ENCODE data around the gene CXorf65. TPM values are rescaled to one million over a fixed set of nuclear protein-coding genes. Genes with fewer than 3 reads are reported as not detected.

CXorf65 gene
- total RNA-seq, 1 donor from 2014 or later: 14.5 TPM

- peak; percentile 94 for ATAC-seq (ENCODE audit: low read depth)
- H3K4me3 Mint-ChIP-seq: no peak overlapping the region
- ChIA-PET CTCF (interaction anchor here (0.7 to 3.1 kb wide), 7 partner anchors 10 to 159 kb away, joined by 3 to 32 read pairs (median 3); partner anchors contain the start of gene IL2RG), POLR2A (interaction anchor here (1.0 to 3.1 kb wide), 7 partner anchors 11 to 32 kb away, joined by 3 to 21 read pairs (median 4); partner anchors contain the start of genes IL2RG and MED12)
- H3K36me3 Mint-ChIP-seq (ENCODE audit: low read depth): peaks cover 84% of the 10 kb centered on the region
- H3K27ac Mint-ChIP-seq: peak overlapping the region; percentile 19
- no peaks in the 10 kb centered on the region for H3K27me3 Mint-ChIP-seq
- TF ChIP-seq CTCF (IDR thresholded peaks at IDR 0.05): no peak
- H3K4me1 Mint-ChIP-seq: peaks cover 9% of the 10 kb centered on the region
- DNase-seq: peak; percentile 52
- no peaks in the 10 kb centered on the region for H3K9me3 Mint-ChIP-seq
- intact Hi-C loops (cut with micrococcal nuclease): loop anchor here (1.0 to 2.0 kb wide), 7 partner anchors 11 to 159 kb away; partner anchors contain the start of genes IL2RG, MED12 and SNX12
These were observed 22.6 kb upstream of the CXorf65 start for GRCh38 chrX:71128915-71129765.

- Mint-ChIP-seq H3K4me1 (peaks cover 9% of the 10 kb centered on the region), H3K4me3 (no peak overlapping the region), H3K27ac (no peak overlapping the region), H3K36me3 (ENCODE audit: low read depth) (peaks cover 86% of the 10 kb centered on the region), H3K27me3 (no peaks in the 10 kb centered on the region), H3K9me3 (no peaks in the 10 kb centered on the region)
- ATAC-seq (ENCODE audit: low read depth): no peak
- TF ChIP-seq CTCF (IDR thresholded peaks at IDR 0.05): no peak
- intact Hi-C loops (cut with micrococcal nuclease): loop anchor here (2.0 kb wide), 1 partner anchor 17 kb away; the partner anchor contains the start of gene IL2RG
- DNase-seq: no peak
- ChIA-PET CTCF (interaction anchor here (0.9 to 3.1 kb wide), 5 partner anchors 9 to 158 kb away, joined by 3 to 32 read pairs (median 3); no protein-coding TSS in a partner anchor), POLR2A (interaction anchor here (1.0 to 3.1 kb wide), 6 partner anchors 10 to 31 kb away, joined by 3 to 21 read pairs (median 4); partner anchors contain the start of genes IL2RG and MED12)
These were observed 21.8 kb upstream of the CXorf65 start for GRCh38 chrX:71128166-71128833.

GRCh38 chrX:71118985-71119535 is 12.5 kb upstream of the CXorf65 start:
- POLR2A ChIA-PET: interaction anchor here (0.6 to 5.0 kb wide), 14 partner anchors 9 to 413 kb away, joined by 3 to 89 read pairs (median 6); partner anchors contain the start of genes CXorf65, FOXO4, NONO and OGT
- Mint-ChIP-seq H3K4me1 (peaks cover 13% of the 10 kb centered on the region), H3K36me3 (ENCODE audit: low read depth) (peaks cover 35% of the 10 kb centered on the region), H3K9me3 (no peaks in the 10 kb centered on the region), H3K27me3 (no peaks in the 10 kb centered on the region), H3K4me3 (peak overlapping the region; percentile 85), H3K27ac (peak overlapping the region; percentile 89)
- ATAC-seq (ENCODE audit: low read depth): no peak
- no peak for TF ChIP-seq CTCF (IDR thresholded peaks at IDR 0.05)
- CTCF ChIA-PET: interaction anchor here (1.0 to 2.1 kb wide), 3 partner anchors 10 to 20 kb away, joined by 3 to 10 read pairs (median 7); no protein-coding TSS in a partner anchor
- DNase-seq: no peak
- intact Hi-C loops (cut with micrococcal nuclease): loop anchor here (1.0 to 2.0 kb wide), 5 partner anchors 10 to 164 kb away; partner anchors contain the start of genes FOXO4, NONO and SNX12

- Mint-ChIP-seq H3K4me3 (peak within 1 kb of the TSS; percentile 85), H3K27ac (peak within 1 kb of the TSS; percentile 89), H3K4me1 (peaks cover 16% of the 10 kb centered on the region), H3K9me3 (no peaks in the 10 kb centered on the region), H3K27me3 (no peaks in the 10 kb centered on the region), H3K36me3 (ENCODE audit: low read depth) (peaks cover 29% of the 10 kb centered on the region)
- no peak for TF ChIP-seq CTCF (IDR thresholded peaks at IDR 0.05)
- POLR2A ChIA-PET: interaction anchor here (0.5 to 5.0 kb wide), 16 partner anchors 9 to 414 kb away, joined by 3 to 89 read pairs (median 6); partner anchors contain the start of genes CXorf65, FOXO4, NONO and OGT
- ATAC-seq (ENCODE audit: low read depth) (peak; percentile 96), DNase-seq (peak; percentile 76)
- intact Hi-C loops (cut with micrococcal nuclease): loop anchor here (1.0 to 2.0 kb wide), 5 partner anchors 11 to 164 kb away; partner anchors contain the start of genes FOXO4, NONO and SNX12
- CTCF ChIA-PET: interaction anchor here (1.3 to 2.1 kb wide), 3 partner anchors 13 to 19 kb away, joined by 3 to 10 read pairs (median 7); no protein-coding TSS in a partner anchor
These were observed 11.8 kb upstream of the CXorf65 start, which contains the start of gene MED12 for GRCh38 chrX:71118032-71118984. MED12 (plus strand) TSS chrX:71118596; CDS start chrX:71118755, 159 bp downstream.

All from activated B cell treated with CpG ODN at 0.5 μM for 24 hours (primary cell).